GM23338 (cell line): ENCODE measurements around the gene ISL2. TPM values are rescaled to one million over a fixed set of nuclear protein-coding genes. Genes with fewer than 3 reads are reported as not detected.

Experiments
- ATAC-seq: fragments of 200-7000 bp; cut with Tn5 transposase; 3 replicates; pipeline ENCODE4 v1.9.1; 2020
- DNase-seq: peaks from one replicate; pipeline ENCODE4 v3.0.0-alpha.2; 2015; ENCODE audit warnings: low spot score
- H2AFZ ChIP-seq: fragments of 200-600 bp; sonication (generic); 2 replicates; pipeline ENCODE4 v1.8.0; 2016; ENCODE audit warnings: antibody characterized with exemption, mild to moderate bottlenecking, moderate library complexity
- H3F3A ChIP-seq: fragments of 200-600 bp; sonication (generic); replicated peaks from 2 replicates; pipeline ENCODE4 v1.8.0; 2017; ENCODE audit warnings: antibody characterized with exemption, mixed run types, low read depth
- H3K27ac ChIP-seq: fragments of 200-600 bp; sonication (generic); 2 replicates; pipeline ENCODE4 v1.6.1; 2016; ENCODE audit warnings: low read depth
- H3K27me3 ChIP-seq: fragments of 200-600 bp; sonication (generic); 2 replicates; pipeline ENCODE4 v1.8.0; 2016; ENCODE audit warnings: mild to moderate bottlenecking, mixed run types, moderate library complexity; ENCODE audit not compliant: insufficient read depth
- H3K36me3 ChIP-seq: fragments of 200-600 bp; sonication (generic); 2 replicates; pipeline ENCODE4 v1.8.0; 2016; ENCODE audit warnings: mild to moderate bottlenecking; ENCODE audit not compliant: insufficient read depth
- H3K4me1 ChIP-seq: fragments of 200-600 bp; sonication (generic); 2 replicates; pipeline ENCODE4 v1.8.0; 2016; ENCODE audit warnings: mild to moderate bottlenecking, moderate library complexity; ENCODE audit not compliant: insufficient read depth
- H3K4me2 ChIP-seq: fragments of 200-600 bp; sonication (generic); 2 replicates; pipeline ENCODE4 v1.7.1; 2017; ENCODE audit warnings: mixed run types
- H3K4me3 ChIP-seq: fragments of 200-600 bp; sonication (generic); 2 replicates; pipeline ENCODE4 v1.6.1; 2016; ENCODE audit warnings: mixed run types
- H3K79me2 ChIP-seq: fragments of 200-600 bp; sonication (generic); replicated peaks from 2 replicates; pipeline ENCODE4 v1.8.0; 2017; ENCODE audit warnings: mild to moderate bottlenecking; ENCODE audit not compliant: insufficient read depth
- H3K9me2 ChIP-seq: fragments of 200-600 bp; sonication (generic); 2 replicates; pipeline ENCODE4 v1.8.0; 2017; ENCODE audit not compliant: insufficient read depth
- H4K20me1 ChIP-seq: fragments of 200-600 bp; sonication (generic); replicated peaks from 2 replicates; pipeline ENCODE4 v1.8.0; 2017; ENCODE audit warnings: mild to moderate bottlenecking; ENCODE audit not compliant: insufficient read depth
- H3K27ac Mint-ChIP-seq: 2 replicates; pipeline ENCODE4 v1.8.0; 2020; ENCODE audit warnings: inconsistent platforms, mild to moderate bottlenecking, moderate library complexity, mixed read lengths
- H3K27me3 Mint-ChIP-seq: 3 replicates; pipeline ENCODE4 v1.8.0; 2022; ENCODE audit warnings: low read depth, mild to moderate bottlenecking, moderate library complexity, mixed read lengths, inconsistent platforms; ENCODE audit not compliant: insufficient read depth, poor library complexity
- H3K36me3 Mint-ChIP-seq: 3 replicates; pipeline ENCODE4 v1.8.0; 2021; ENCODE audit warnings: low read depth, mild to moderate bottlenecking, inconsistent platforms, moderate library complexity, mixed read lengths
- H3K4me1 Mint-ChIP-seq: 3 replicates; pipeline ENCODE4 v1.8.0; 2020; ENCODE audit warnings: mild to moderate bottlenecking, inconsistent platforms, mixed read lengths
- H3K4me3 Mint-ChIP-seq: 3 replicates; pipeline ENCODE4 v1.8.0; 2021; ENCODE audit warnings: moderate library complexity, mild to moderate bottlenecking, inconsistent platforms, mixed read lengths
- H3K9me3 Mint-ChIP-seq: 3 replicates; pipeline ENCODE4 v1.8.0; 2020; ENCODE audit warnings: moderate library complexity, mild to moderate bottlenecking, inconsistent platforms, mixed read lengths
- CREB1 ChIP-seq: fragments of 250-450 bp; sonication (Bioruptor Pico); IDR thresholded peaks from 2 replicates; pipeline ENCODE4 v1.5.0; 2020; ENCODE audit warnings: low read depth, mild to moderate bottlenecking, moderate library complexity
- EZH2 ChIP-seq: fragments of 200-600 bp; sonication (generic); IDR thresholded peaks from one replicate; pipeline ENCODE4 v1.8.0; 2017; ENCODE audit warnings: antibody characterized with exemption, mild to moderate bottlenecking, low read depth; ENCODE audit not compliant: unreplicated experiment
- EZH2phosphoT487 ChIP-seq: fragments of 200-600 bp; sonication (generic); IDR thresholded peaks from one replicate; pipeline ENCODE4 v1.8.1; 2018; ENCODE audit warnings: antibody characterized with exemption; ENCODE audit not compliant: unreplicated experiment
- JUNB ChIP-seq: IDR thresholded peaks from one replicate; pipeline ENCODE4 v1.6.1; 2016; ENCODE audit warnings: antibody characterized with exemption; ENCODE audit not compliant: unreplicated experiment
- NANOG ChIP-seq: IDR thresholded peaks from 2 replicates; pipeline ENCODE4 v1.6.1; 2016; ENCODE audit warnings: antibody characterized with exemption, borderline replicate concordance
- POLR2AphosphoS5 ChIP-seq: IDR thresholded peaks from 2 replicates; pipeline ENCODE4 v1.6.1; 2016; ENCODE audit warnings: antibody characterized with exemption, low read depth
- STAT1 ChIP-seq: IDR thresholded peaks from one replicate; pipeline ENCODE4 v1.6.1; 2016; ENCODE audit warnings: antibody characterized with exemption; ENCODE audit not compliant: unreplicated experiment
- ZNF114 ChIP-seq: fragments of 250-450 bp; sonication (Bioruptor Pico); IDR thresholded peaks from 2 replicates; pipeline ENCODE4 v1.5.0; 2020; ENCODE audit warnings: mild to moderate bottlenecking, moderate library complexity
- ZNF331 ChIP-seq: fragments of 250-450 bp; sonication (Bioruptor Pico); IDR thresholded peaks from 2 replicates; pipeline ENCODE4 v1.5.0; 2020; ENCODE audit warnings: low read depth, mild to moderate bottlenecking, moderate library complexity
- polyA plus RNA-seq: library from polyadenylated mRNA; unstranded; fragments of >200 nt; fragmentation: Nextera tagmentation; extraction: Ambion mirVana; gene quantifications from 2 replicates; pipeline ENCODE4 v1.2.1, GENCODE V29; 2016
- total RNA-seq: library from RNA; depleted of rRNA; stranded (reverse); fragments of >200 nt; shearing (Covaris generic); gene quantifications from 2 replicates; pipeline ENCODE4 v1.2.3, GENCODE V29; 2014
- TF ChIP-seq, protein P1 (sequence below): fragments of 250-450 bp; sonication (Bioruptor Pico); IDR thresholded peaks from 2 replicates; pipeline ENCODE4 v1.5.0; 2020; ENCODE audit warnings: mild to moderate bottlenecking, moderate library complexity
- TF ChIP-seq, protein P2 (sequence below): IDR thresholded peaks from 2 replicates; pipeline ENCODE4 v1.6.1; 2016; ENCODE audit warnings: antibody characterized with exemption
- TF ChIP-seq, protein P3 (sequence below): IDR thresholded peaks from one replicate; pipeline ENCODE4 v1.6.1; 2018; ENCODE audit warnings: antibody characterized with exemption; ENCODE audit not compliant: unreplicated experiment
- TF ChIP-seq, protein P4 (sequence below), 2 experiments: fragments of 200-600 bp in 1 of 2; sonication (generic) in 1 of 2; conservative IDR thresholded peaks; 2 replicates each; pipeline versions ENCODE4 v1.5.1 to v1.6.1; 2016 to 2017; ENCODE audit warnings: antibody characterized with exemption in 2 of 2, low read depth in 2 of 2, mild to moderate bottlenecking in 2 of 2, moderate library complexity in 1 of 2

ISL2 gene
- total and polyA plus RNA-seq, 2 experiments from 2014 or later, result 0.65 to 2.7 TPM

GRCh38 chr15:76333309-76333708 is 3.3 kb upstream of the ISL2 start:
- Mint-ChIP-seq H3K27ac (no peak overlapping the region), H3K4me1 (peaks cover 26% of the 10 kb centered on the region), H3K36me3 (no peaks in the 10 kb centered on the region; the same call in 1 of the 3 replicates), H3K27me3 (peaks cover 55% of the 10 kb centered on the region), H3K4me3 (no peak overlapping the region), H3K9me3 (peaks cover 5% of the 10 kb centered on the region; the same call in 2 of the 3 replicates)
- Histone ChIP-seq H3K4me1 (peaks cover 8% of the 10 kb centered on the region), H3F3A (peaks cover 8% of the 10 kb centered on the region), H4K20me1 (no peaks in the 10 kb centered on the region; the same call in 1 of the 2 replicates), H3K4me2 (no peak overlapping the region), H3K36me3 (no peaks in the 10 kb centered on the region), H3K27me3 (peaks cover 46% of the 10 kb centered on the region), H2AFZ (no peak overlapping the region), H3K4me3 (no peak overlapping the region), H3K27ac (no peak overlapping the region), H3K79me2 (no peaks in the 10 kb centered on the region), H3K9me2 (no peaks in the 10 kb centered on the region)
- ATAC-seq, result no peak
- no peak for DNase-seq
- no peak for TF ChIP-seq CREB1 (CRISPR knock-in tag)
- TF ChIP-seq, protein P1, sequence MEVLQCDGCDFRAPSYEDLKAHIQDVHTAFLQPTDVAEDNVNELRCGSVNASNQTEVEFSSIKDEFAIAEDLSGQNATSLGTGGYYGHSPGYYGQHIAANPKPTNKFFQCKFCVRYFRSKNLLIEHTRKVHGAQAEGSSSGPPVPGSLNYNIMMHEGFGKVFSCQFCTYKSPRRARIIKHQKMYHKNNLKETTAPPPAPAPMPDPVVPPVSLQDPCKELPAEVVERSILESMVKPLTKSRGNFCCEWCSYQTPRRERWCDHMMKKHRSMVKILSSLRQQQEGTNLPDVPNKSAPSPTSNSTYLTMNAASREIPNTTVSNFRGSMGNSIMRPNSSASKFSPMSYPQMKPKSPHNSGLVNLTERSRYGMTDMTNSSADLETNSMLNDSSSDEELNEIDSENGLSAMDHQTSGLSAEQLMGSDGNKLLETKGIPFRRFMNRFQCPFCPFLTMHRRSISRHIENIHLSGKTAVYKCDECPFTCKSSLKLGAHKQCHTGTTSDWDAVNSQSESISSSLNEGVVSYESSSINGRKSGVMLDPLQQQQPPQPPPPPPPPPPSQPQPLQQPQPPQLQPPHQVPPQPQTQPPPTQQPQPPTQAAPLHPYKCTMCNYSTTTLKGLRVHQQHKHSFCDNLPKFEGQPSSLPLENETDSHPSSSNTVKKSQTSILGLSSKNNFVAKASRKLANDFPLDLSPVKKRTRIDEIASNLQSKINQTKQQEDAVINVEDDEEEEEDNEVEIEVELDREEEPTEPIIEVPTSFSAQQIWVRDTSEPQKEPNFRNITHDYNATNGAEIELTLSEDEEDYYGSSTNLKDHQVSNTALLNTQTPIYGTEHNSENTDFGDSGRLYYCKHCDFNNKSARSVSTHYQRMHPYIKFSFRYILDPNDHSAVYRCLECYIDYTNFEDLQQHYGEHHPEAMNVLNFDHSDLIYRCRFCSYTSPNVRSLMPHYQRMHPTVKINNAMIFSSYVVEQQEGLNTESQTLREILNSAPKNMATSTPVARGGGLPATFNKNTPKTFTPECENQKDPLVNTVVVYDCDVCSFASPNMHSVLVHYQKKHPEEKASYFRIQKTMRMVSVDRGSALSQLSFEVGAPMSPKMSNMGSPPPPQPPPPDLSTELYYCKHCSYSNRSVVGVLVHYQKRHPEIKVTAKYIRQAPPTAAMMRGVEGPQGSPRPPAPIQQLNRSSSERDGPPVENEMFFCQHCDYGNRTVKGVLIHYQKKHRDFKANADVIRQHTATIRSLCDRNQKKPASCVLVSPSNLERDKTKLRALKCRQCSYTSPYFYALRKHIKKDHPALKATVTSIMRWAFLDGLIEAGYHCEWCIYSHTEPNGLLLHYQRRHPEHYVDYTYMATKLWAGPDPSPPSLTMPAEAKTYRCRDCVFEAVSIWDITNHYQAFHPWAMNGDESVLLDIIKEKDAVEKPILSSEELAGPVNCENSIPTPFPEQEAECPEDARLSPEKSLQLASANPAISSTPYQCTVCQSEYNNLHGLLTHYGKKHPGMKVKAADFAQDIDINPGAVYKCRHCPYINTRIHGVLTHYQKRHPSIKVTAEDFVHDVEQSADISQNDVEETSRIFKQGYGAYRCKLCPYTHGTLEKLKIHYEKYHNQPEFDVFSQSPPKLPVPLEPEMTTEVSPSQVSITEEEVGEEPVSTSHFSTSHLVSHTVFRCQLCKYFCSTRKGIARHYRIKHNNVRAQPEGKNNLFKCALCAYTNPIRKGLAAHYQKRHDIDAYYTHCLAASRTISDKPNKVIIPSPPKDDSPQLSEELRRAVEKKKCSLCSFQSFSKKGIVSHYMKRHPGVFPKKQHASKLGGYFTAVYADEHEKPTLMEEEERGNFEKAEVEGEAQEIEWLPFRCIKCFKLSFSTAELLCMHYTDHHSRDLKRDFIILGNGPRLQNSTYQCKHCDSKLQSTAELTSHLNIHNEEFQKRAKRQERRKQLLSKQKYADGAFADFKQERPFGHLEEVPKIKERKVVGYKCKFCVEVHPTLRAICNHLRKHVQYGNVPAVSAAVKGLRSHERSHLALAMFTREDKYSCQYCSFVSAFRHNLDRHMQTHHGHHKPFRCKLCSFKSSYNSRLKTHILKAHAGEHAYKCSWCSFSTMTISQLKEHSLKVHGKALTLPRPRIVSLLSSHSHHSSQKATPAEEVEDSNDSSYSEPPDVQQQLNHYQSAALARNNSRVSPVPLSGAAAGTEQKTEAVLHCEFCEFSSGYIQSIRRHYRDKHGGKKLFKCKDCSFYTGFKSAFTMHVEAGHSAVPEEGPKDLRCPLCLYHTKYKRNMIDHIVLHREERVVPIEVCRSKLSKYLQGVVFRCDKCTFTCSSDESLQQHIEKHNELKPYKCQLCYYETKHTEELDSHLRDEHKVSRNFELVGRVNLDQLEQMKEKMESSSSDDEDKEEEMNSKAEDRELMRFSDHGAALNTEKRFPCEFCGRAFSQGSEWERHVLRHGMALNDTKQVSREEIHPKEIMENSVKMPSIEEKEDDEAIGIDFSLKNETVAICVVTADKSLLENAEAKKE (CRISPR knock-in tag), result no peak
- TF ChIP-seq, protein P2, sequence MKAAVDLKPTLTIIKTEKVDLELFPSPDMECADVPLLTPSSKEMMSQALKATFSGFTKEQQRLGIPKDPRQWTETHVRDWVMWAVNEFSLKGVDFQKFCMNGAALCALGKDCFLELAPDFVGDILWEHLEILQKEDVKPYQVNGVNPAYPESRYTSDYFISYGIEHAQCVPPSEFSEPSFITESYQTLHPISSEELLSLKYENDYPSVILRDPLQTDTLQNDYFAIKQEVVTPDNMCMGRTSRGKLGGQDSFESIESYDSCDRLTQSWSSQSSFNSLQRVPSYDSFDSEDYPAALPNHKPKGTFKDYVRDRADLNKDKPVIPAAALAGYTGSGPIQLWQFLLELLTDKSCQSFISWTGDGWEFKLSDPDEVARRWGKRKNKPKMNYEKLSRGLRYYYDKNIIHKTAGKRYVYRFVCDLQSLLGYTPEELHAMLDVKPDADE, result no peak
- TF ChIP-seq NANOG, result no peak
- TF ChIP-seq EZH2, result no peak
- TF ChIP-seq, protein P3, sequence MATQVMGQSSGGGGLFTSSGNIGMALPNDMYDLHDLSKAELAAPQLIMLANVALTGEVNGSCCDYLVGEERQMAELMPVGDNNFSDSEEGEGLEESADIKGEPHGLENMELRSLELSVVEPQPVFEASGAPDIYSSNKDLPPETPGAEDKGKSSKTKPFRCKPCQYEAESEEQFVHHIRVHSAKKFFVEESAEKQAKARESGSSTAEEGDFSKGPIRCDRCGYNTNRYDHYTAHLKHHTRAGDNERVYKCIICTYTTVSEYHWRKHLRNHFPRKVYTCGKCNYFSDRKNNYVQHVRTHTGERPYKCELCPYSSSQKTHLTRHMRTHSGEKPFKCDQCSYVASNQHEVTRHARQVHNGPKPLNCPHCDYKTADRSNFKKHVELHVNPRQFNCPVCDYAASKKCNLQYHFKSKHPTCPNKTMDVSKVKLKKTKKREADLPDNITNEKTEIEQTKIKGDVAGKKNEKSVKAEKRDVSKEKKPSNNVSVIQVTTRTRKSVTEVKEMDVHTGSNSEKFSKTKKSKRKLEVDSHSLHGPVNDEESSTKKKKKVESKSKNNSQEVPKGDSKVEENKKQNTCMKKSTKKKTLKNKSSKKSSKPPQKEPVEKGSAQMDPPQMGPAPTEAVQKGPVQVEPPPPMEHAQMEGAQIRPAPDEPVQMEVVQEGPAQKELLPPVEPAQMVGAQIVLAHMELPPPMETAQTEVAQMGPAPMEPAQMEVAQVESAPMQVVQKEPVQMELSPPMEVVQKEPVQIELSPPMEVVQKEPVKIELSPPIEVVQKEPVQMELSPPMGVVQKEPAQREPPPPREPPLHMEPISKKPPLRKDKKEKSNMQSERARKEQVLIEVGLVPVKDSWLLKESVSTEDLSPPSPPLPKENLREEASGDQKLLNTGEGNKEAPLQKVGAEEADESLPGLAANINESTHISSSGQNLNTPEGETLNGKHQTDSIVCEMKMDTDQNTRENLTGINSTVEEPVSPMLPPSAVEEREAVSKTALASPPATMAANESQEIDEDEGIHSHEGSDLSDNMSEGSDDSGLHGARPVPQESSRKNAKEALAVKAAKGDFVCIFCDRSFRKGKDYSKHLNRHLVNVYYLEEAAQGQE, result no peak
- no peak for TF ChIP-seq ZNF331 (CRISPR knock-in tag)
- TF ChIP-seq EZH2phosphoT487, result no peak
- TF ChIP-seq, protein P4, sequence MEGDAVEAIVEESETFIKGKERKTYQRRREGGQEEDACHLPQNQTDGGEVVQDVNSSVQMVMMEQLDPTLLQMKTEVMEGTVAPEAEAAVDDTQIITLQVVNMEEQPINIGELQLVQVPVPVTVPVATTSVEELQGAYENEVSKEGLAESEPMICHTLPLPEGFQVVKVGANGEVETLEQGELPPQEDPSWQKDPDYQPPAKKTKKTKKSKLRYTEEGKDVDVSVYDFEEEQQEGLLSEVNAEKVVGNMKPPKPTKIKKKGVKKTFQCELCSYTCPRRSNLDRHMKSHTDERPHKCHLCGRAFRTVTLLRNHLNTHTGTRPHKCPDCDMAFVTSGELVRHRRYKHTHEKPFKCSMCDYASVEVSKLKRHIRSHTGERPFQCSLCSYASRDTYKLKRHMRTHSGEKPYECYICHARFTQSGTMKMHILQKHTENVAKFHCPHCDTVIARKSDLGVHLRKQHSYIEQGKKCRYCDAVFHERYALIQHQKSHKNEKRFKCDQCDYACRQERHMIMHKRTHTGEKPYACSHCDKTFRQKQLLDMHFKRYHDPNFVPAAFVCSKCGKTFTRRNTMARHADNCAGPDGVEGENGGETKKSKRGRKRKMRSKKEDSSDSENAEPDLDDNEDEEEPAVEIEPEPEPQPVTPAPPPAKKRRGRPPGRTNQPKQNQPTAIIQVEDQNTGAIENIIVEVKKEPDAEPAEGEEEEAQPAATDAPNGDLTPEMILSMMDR (conservative IDR thresholded peaks at IDR 0.05; ENCODE audit: low read depth in 2 of 2), result no peak
- no peak for TF ChIP-seq STAT1
- no peak for TF ChIP-seq JUNB
- TF ChIP-seq POLR2AphosphoS5, result no peak
- TF ChIP-seq ZNF114, result no peak
